Measurements from ENCODE around the gene DCUN1D1. TPM values are rescaled to one million over a fixed set of nuclear protein-coding genes. Genes with fewer than 3 reads are reported as not detected.

Gene DCUN1D1
- total and polyA plus RNA-seq, 2 of the 8 experiments (the other 6 are each of a cell fraction or from before 2014, with no cell fraction given): 6.8 to 70.3 TPM

GRCh38 chr3:183008800-183009199, 28.5 kb upstream of the DCUN1D1 start:
- Histone ChIP-seq H3K9ac (replicated peaks in 1 of 4; ENCODE audit: extremely low read depth in 1 of 4, low read depth in 3 of 4, low read length in 3 of 4) (no peak overlapping the region), H3K27me3 (replicated peaks in 1 of 4; ENCODE audit: control insufficient read depth in 3 of 4, extremely low read depth in 1 of 4, insufficient read depth in 3 of 4, low read length in 3 of 4) (no peaks in the 10 kb centered on the region), H4K5ac (ENCODE audit: insufficient read length, low read depth, low read length) (no peak overlapping the region), H2AFZ (ENCODE audit: low read length) (no peak overlapping the region), H3K14ac (ENCODE audit: insufficient read length) (no peak overlapping the region), H3K79me2 (ENCODE audit: control insufficient read depth in 1 of 2, insufficient read depth in 2 of 2, low read length in 2 of 2) (no peaks in the 10 kb centered on the region), H3K4me1 (replicated peaks in 1 of 4; ENCODE audit: control insufficient read depth in 3 of 4, insufficient read depth in 4 of 4, low read length in 3 of 4) (peaks cover 0 to 7% (median 2%) of the 10 kb centered on the region in 4 experiments; a peak in 4 of 7 replicates), H4K91ac (replicated peaks; ENCODE audit: insufficient read length, low read length) (no peak overlapping the region), H3K4me2 (ENCODE audit: insufficient read depth in 1 of 2, low read depth in 2 of 2, low read length in 2 of 2) (no peak overlapping the region), H2BK120ac (replicated peaks; ENCODE audit: low read depth, low read length) (no peak overlapping the region), H4K20me1 (replicated peaks in 1 of 2; ENCODE audit: control insufficient read depth in 1 of 2, insufficient read depth in 2 of 2, low read length in 2 of 2) (peaks cover 0 to 3% of the 10 kb centered on the region in 2 experiments), H3K23me2 (ENCODE audit: low read depth, low read length) (no peaks in the 10 kb centered on the region), H3K4ac (replicated peaks; ENCODE audit: insufficient read length, low read depth, low read length) (no peak overlapping the region), H3K36me3 (ENCODE audit: control insufficient read depth in 2 of 4, insufficient read depth in 4 of 4, low read length in 3 of 4) (no peaks in the 10 kb centered on the region), H3K27ac (ENCODE audit: low read depth, low read length) (no peak overlapping the region), H2BK12ac (ENCODE audit: low read depth, low read length) (no peak overlapping the region), H2BK5ac (ENCODE audit: low read depth, low read length) (no peak overlapping the region), H3K4me3 (ENCODE audit: extremely low read depth in 1 of 4, insufficient read depth in 2 of 4, low read depth in 3 of 4, low read length in 4 of 4) (no peak overlapping the region), H4K8ac (ENCODE audit: extremely low read depth, insufficient read depth, low read length) (no peak overlapping the region), H3K79me1 (ENCODE audit: low read depth, low read length) (no peaks in the 10 kb centered on the region), H2BK20ac (ENCODE audit: low read length) (no peak overlapping the region), H3K9me3 (ENCODE audit: insufficient read depth in 2 of 2, low read depth in 1 of 2, low read length in 1 of 2) (no peaks in the 10 kb centered on the region), H3K18ac (ENCODE audit: extremely low read depth, low read length) (no peak overlapping the region), H2AK5ac (ENCODE audit: low read depth, low read length) (no peak overlapping the region), H2BK15ac (ENCODE audit: low read length) (no peak overlapping the region), H3K23ac (ENCODE audit: insufficient read length) (no peak overlapping the region), H3K56ac (replicated peaks; ENCODE audit: insufficient read length, low read depth, low read length) (no peak overlapping the region)
- DNase-seq (ENCODE audit: low read depth in 1 of 2, low spot score in 2 of 2) (no peak), FAIRE-seq (no peak)
- POLR2A ChIA-PET (ENCODE audit: partially characterized antibody): no interaction called here
- no peak for TF ChIP-seq KDM4A (IDR thresholded peaks at IDR 0.05; ENCODE audit: low read depth, low read length, severe bottlenecking)
- TF ChIP-seq RAD21 (IDR thresholded peaks at IDR 0.05 in 1 of 2, conservative IDR thresholded peaks at IDR 0.05 in 1 of 2; ENCODE audit: low read depth in 2 of 2, low read length in 2 of 2): no peak
- TF ChIP-seq SAP30 (IDR thresholded peaks at IDR 0.05; ENCODE audit: insufficient read depth, insufficient replicate concordance, low read length): no peak
- no peak for TF ChIP-seq POLR2AphosphoS5 (IDR thresholded peaks at IDR 0.05; ENCODE audit: low read depth, low read length)
- no peak for TF ChIP-seq MAFK (IDR thresholded peaks at IDR 0.05; ENCODE audit: low read depth, low read length)
- TF ChIP-seq JUN (IDR thresholded peaks at IDR 0.05; ENCODE audit: low read depth, low read length): no peak
- TF ChIP-seq HDAC2 (IDR thresholded peaks at IDR 0.05; ENCODE audit: borderline replicate concordance in 1 of 2, low read depth in 2 of 2, low read length in 2 of 2): no peak
- TF ChIP-seq KDM1A (IDR thresholded peaks at IDR 0.05; ENCODE audit: borderline replicate concordance, low read length): no peak
- TF ChIP-seq EGR1 (IDR thresholded peaks at IDR 0.05; ENCODE audit: borderline replicate concordance, low read depth, low read length): no peak
- TF ChIP-seq SP2 (IDR thresholded peaks at IDR 0.05; ENCODE audit: low read length): no peak
- CTCF ChIA-PET (ENCODE audit: partially characterized antibody): no interaction called here
